HepG2 (cell line): Measurements from ENCODE around the gene DNAJC4. TPM values are rescaled to one million over a fixed set of nuclear protein-coding genes. Genes with fewer than 3 reads are reported as not detected.

ENCODE experiments used
- GFI1 ChIP-seq: sonication (generic); formaldehyde crosslinking; IDR thresholded peaks from 2 replicates; pipeline ENCODE4 v1.5.0; 2020; ENCODE audit warnings: missing genetic modification reagents, mild to moderate bottlenecking, borderline replicate concordance
- PCBP1 ChIP-seq: fragments of 200-400 bp; formaldehyde crosslinking; IDR thresholded peaks from 2 replicates; pipeline ENCODE4 v1.6.1; 2017; ENCODE audit warnings: mild to moderate bottlenecking, low read depth, low read length, borderline replicate concordance
- RBM22 ChIP-seq: fragments of 200-400 bp; formaldehyde crosslinking; optimal IDR thresholded peaks from 2 replicates; pipeline ENCODE3; 2017; ENCODE audit warnings: mild to moderate bottlenecking, low read length, moderate library complexity
- TBX3 ChIP-seq: fragments of 450-650 bp; IDR thresholded peaks from 2 replicates; pipeline ENCODE4 v1.6.1; 2017; ENCODE audit warnings: antibody characterized with exemption, mild to moderate bottlenecking, inconsistent platforms, borderline replicate concordance
- WIZ ChIP-seq: sonication (generic); formaldehyde crosslinking; IDR thresholded peaks from 2 replicates; pipeline ENCODE4 v1.5.1; 2020; ENCODE audit warnings: mild to moderate bottlenecking, missing genetic modification reagents
- ZBTB20 ChIP-seq: sonication (generic); formaldehyde crosslinking; IDR thresholded peaks from 2 replicates; pipeline ENCODE4 v1.8.1; 2023; ENCODE audit warnings: missing genetic modification reagents, low read depth, mild to moderate bottlenecking, borderline replicate concordance
- ZKSCAN5 ChIP-seq: sonication (generic); formaldehyde crosslinking; IDR thresholded peaks from 2 replicates; pipeline ENCODE4 v1.5.1; 2020; ENCODE audit warnings: mild to moderate bottlenecking, missing genetic modification reagents
- ZNF557 ChIP-seq: sonication (generic); formaldehyde crosslinking; IDR thresholded peaks from 2 replicates; pipeline ENCODE4 v1.4.0; 2020; ENCODE audit warnings: missing genetic modification reagents
- ZNF749 ChIP-seq: sonication (generic); formaldehyde crosslinking; IDR thresholded peaks from 2 replicates; pipeline ENCODE4 v1.8.0; 2022; ENCODE audit warnings: mild to moderate bottlenecking, missing genetic modification reagents, moderate library complexity, borderline replicate concordance
- polyA plus RNA-seq, 8 experiments: library from polyadenylated mRNA; depleted of rRNA in 3 of 8; stranded (reverse) in 7 of 8; unstranded in 1 of 8; fragments of >200 nt; fragmentation: Illumina TruSeq in 4 of 8; extraction: Trizol in 4 of 8; gene quantifications; 2 replicates each; pipeline versions ENCODE4 v1.2.1 to v1.2.3, GENCODE V29; 2011 to 2016; ENCODE audit warnings: low read depth in 4 of 8, missing spikeins in 1 of 8, mixed read lengths in 1 of 8; ENCODE audit not compliant: insufficient read depth in 1 of 8
- total RNA-seq, 5 experiments: library from RNA; depleted of rRNA; stranded (reverse); fragments of >200 nt; fragmentation: Illumina TruSeq; extraction: Trizol; gene quantifications; 2 replicates each; pipeline ENCODE4 v1.2.3, GENCODE V29; 2016; ENCODE audit warnings: low read depth in 1 of 5
- TF ChIP-seq, protein P1 (sequence below): IDR thresholded peaks from 2 replicates; pipeline ENCODE4 v1.6.1; 2012; ENCODE audit warnings: low read length, improper control_type of control experiment
- TF ChIP-seq, protein P2 (sequence below): sonication (generic); formaldehyde crosslinking; IDR thresholded peaks from 2 replicates; pipeline ENCODE4 v1.8.0; 2022; ENCODE audit warnings: missing genetic modification reagents, mild to moderate bottlenecking, moderate library complexity, borderline replicate concordance
- TF ChIP-seq, protein P3 (sequence below): sonication (generic); formaldehyde crosslinking; IDR thresholded peaks from 2 replicates; pipeline ENCODE4 v1.4.0; 2020; ENCODE audit warnings: missing genetic modification reagents, borderline replicate concordance
- TF ChIP-seq, protein P4 (sequence below): sonication (generic); formaldehyde crosslinking; IDR thresholded peaks from 2 replicates; pipeline ENCODE4 v1.5.1; 2020; ENCODE audit warnings: missing genetic modification reagents, mild to moderate bottlenecking, borderline replicate concordance
- TF ChIP-seq, protein P5 (sequence below): sonication (generic); formaldehyde crosslinking; IDR thresholded peaks from 2 replicates; pipeline ENCODE4 v1.8.0; 2022; ENCODE audit warnings: mild to moderate bottlenecking, missing genetic modification reagents; ENCODE audit not compliant: insufficient replicate concordance
- TF ChIP-seq, protein P6 (sequence below): sonication (generic); formaldehyde crosslinking; IDR thresholded peaks from 2 replicates; pipeline ENCODE4 v1.4.0; 2020; ENCODE audit warnings: mild to moderate bottlenecking, missing genetic modification reagents

DNAJC4 gene
- total and polyA plus RNA-seq, 2 of the 13 experiments (the other 11 are each of a cell fraction or from before 2014, with no cell fraction given) = 10.3 to 60.8 TPM

DNA sequence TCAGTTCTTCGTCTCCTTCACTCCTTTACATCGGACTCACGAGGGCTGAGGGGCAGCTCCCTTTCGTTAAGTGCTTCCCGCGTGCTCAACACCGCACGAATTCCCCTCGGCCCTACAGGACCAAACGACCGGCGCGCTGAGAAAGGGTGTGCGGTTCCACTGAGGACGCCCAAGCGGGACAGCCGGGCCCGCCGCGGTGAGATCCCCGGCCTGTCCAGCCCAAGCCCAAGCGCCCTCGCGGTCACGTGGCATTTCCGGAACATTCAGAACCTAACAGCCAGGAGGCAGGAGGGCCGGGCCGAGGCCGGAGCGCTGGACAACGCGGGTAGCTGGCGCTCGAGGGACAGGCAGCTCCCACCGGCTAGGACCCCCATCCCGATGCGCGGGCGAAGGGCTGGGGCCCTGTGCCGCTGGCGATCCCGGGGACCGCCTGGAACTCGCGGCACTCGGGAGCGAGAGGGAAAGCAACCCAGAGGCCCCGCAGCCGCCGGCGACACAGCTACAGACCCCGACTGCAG lies 45.1 kb upstream of the DNAJC4 start (continued):
- TF ChIP-seq ZBTB20 = peak; percentile 79; the same call in 1 of the 2 replicates
- TF ChIP-seq, protein P1, sequence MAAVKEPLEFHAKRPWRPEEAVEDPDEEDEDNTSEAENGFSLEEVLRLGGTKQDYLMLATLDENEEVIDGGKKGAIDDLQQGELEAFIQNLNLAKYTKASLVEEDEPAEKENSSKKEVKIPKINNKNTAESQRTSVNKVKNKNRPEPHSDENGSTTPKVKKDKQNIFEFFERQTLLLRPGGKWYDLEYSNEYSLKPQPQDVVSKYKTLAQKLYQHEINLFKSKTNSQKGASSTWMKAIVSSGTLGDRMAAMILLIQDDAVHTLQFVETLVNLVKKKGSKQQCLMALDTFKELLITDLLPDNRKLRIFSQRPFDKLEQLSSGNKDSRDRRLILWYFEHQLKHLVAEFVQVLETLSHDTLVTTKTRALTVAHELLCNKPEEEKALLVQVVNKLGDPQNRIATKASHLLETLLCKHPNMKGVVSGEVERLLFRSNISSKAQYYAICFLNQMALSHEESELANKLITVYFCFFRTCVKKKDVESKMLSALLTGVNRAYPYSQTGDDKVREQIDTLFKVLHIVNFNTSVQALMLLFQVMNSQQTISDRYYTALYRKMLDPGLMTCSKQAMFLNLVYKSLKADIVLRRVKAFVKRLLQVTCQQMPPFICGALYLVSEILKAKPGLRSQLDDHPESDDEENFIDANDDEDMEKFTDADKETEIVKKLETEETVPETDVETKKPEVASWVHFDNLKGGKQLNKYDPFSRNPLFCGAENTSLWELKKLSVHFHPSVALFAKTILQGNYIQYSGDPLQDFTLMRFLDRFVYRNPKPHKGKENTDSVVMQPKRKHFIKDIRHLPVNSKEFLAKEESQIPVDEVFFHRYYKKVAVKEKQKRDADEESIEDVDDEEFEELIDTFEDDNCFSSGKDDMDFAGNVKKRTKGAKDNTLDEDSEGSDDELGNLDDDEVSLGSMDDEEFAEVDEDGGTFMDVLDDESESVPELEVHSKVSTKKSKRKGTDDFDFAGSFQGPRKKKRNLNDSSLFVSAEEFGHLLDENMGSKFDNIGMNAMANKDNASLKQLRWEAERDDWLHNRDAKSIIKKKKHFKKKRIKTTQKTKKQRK = no peak
- TF ChIP-seq, protein P2, sequence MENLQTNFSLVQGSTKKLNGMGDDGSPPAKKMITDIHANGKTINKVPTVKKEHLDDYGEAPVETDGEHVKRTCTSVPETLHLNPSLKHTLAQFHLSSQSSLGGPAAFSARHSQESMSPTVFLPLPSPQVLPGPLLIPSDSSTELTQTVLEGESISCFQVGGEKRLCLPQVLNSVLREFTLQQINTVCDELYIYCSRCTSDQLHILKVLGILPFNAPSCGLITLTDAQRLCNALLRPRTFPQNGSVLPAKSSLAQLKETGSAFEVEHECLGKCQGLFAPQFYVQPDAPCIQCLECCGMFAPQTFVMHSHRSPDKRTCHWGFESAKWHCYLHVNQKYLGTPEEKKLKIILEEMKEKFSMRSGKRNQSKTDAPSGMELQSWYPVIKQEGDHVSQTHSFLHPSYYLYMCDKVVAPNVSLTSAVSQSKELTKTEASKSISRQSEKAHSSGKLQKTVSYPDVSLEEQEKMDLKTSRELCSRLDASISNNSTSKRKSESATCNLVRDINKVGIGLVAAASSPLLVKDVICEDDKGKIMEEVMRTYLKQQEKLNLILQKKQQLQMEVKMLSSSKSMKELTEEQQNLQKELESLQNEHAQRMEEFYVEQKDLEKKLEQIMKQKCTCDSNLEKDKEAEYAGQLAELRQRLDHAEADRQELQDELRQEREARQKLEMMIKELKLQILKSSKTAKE (CRISPR knock-in tag) = peak; percentile 61; the same call in 1 of the 2 replicates
- no peak for TF ChIP-seq TBX3
- TF ChIP-seq ZKSCAN5 (CRISPR knock-in tag) = no peak
- TF ChIP-seq RBM22 = no peak
- TF ChIP-seq, protein P3, sequence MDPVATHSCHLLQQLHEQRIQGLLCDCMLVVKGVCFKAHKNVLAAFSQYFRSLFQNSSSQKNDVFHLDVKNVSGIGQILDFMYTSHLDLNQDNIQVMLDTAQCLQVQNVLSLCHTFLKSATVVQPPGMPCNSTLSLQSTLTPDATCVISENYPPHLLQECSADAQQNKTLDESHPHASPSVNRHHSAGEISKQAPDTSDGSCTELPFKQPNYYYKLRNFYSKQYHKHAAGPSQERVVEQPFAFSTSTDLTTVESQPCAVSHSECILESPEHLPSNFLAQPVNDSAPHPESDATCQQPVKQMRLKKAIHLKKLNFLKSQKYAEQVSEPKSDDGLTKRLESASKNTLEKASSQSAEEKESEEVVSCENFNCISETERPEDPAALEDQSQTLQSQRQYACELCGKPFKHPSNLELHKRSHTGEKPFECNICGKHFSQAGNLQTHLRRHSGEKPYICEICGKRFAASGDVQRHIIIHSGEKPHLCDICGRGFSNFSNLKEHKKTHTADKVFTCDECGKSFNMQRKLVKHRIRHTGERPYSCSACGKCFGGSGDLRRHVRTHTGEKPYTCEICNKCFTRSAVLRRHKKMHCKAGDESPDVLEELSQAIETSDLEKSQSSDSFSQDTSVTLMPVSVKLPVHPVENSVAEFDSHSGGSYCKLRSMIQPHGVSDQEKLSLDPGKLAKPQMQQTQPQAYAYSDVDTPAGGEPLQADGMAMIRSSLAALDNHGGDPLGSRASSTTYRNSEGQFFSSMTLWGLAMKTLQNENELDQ (CRISPR knock-in tag) = no peak
- TF ChIP-seq WIZ (CRISPR knock-in tag) = peak; percentile 69; the same call in 1 of the 2 replicates
- TF ChIP-seq, protein P4, sequence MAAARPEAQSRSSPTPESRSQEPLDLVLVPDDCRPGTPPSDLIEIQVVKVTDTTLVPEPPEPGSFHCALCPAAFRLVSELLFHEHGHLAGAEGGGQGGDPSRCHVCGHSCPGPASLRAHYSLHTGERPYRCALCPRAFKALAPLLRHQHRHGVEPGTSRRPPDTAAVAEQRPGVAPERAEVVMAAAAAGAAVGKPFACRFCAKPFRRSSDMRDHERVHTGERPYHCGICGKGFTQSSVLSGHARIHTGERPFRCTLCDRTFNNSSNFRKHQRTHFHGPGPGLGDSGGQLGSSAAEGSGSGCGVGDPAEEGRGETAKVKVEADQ (CRISPR knock-in tag) = peak; percentile 98
- TF ChIP-seq ZNF557 (CRISPR knock-in tag) = peak; percentile 45; the same call in 1 of the 2 replicates
- TF ChIP-seq, protein P5, sequence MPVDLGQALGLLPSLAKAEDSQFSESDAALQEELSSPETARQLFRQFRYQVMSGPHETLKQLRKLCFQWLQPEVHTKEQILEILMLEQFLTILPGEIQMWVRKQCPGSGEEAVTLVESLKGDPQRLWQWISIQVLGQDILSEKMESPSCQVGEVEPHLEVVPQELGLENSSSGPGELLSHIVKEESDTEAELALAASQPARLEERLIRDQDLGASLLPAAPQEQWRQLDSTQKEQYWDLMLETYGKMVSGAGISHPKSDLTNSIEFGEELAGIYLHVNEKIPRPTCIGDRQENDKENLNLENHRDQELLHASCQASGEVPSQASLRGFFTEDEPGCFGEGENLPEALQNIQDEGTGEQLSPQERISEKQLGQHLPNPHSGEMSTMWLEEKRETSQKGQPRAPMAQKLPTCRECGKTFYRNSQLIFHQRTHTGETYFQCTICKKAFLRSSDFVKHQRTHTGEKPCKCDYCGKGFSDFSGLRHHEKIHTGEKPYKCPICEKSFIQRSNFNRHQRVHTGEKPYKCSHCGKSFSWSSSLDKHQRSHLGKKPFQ = peak; percentile 92
- TF ChIP-seq GFI1 (CRISPR knock-in tag) = peak; percentile 85
- TF ChIP-seq, protein P6, sequence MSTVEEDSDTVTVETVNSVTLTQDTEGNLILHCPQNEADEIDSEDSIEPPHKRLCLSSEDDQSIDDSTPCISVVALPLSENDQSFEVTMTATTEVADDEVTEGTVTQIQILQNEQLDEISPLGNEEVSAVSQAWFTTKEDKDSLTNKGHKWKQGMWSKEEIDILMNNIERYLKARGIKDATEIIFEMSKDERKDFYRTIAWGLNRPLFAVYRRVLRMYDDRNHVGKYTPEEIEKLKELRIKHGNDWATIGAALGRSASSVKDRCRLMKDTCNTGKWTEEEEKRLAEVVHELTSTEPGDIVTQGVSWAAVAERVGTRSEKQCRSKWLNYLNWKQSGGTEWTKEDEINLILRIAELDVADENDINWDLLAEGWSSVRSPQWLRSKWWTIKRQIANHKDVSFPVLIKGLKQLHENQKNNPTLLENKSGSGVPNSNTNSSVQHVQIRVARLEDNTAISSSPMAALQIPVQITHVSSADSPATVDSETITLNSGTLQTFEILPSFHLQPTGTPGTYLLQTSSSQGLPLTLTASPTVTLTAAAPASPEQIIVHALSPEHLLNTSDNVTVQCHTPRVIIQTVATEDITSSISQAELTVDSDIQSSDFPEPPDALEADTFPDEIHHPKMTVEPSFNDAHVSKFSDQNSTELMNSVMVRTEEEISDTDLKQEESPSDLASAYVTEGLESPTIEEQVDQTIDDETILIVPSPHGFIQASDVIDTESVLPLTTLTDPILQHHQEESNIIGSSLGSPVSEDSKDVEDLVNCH = 0 out of 2 replicates have a peak, but pooled peaks have one; percentile 57
- peak; percentile 62; the same call in 1 of the 2 replicates for TF ChIP-seq ZNF749 (CRISPR knock-in tag)
- TF ChIP-seq PCBP1 = no peak
